ENCODE results near the gene TMEM164. TPM values are rescaled to one million over a fixed set of nuclear protein-coding genes. Genes with fewer than 3 reads are reported as not detected.

Gene TMEM164
- total and polyA plus RNA-seq, 2 of the 4 experiments (the other 2 are of a cell fraction): 6.3 to 7.1 TPM

DNA sequence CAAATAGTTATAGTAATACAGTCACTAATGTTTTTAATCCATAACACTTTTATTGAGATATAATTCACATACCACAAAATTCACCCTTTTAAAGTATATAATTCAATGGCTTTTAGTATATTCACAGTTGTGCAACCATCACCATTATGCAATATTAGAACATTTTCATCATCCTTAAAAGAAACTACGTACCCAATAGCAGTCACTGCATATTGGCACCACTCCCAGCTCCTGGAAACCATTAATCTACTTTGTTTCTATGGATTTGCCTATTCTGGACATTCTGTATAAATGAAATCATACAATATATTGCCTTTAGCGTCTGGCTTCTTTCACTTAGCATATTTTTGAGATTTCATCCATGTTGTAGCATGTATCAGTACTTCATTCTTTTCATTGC, 215.7 kb downstream of the TMEM164 start:
- no peak overlapping the region for H3K18ac ChIP-seq (ENCODE audit: low read depth, low read length)
- no peak overlapping the region for H2AK9ac ChIP-seq (replicated peaks; ENCODE audit: low read depth, low read length, poor library complexity)
- WGBS, 2 experiments (ENCODE audit: extremely low coverage in 2 of 2, insufficient read length in 1 of 2): no CpG with 5 or more reads among the region's 2 CpGs
- H4K8ac ChIP-seq (ENCODE audit: low read depth in 2 of 2, low read length in 2 of 2): no peak overlapping the region
- ATAC-seq (ENCODE audit: low read depth): no peak
- dilution Hi-C loops (cut with HindIII; ENCODE audit: low sequenced_read_pairs, unreplicated experiment): no loop called here
- H3K9ac ChIP-seq (ENCODE audit: low read depth, low read length): no peak overlapping the region
- no peak overlapping the region for H3K4ac ChIP-seq (ENCODE audit: low read depth, low read length)
- CTCF ChIA-PET: no interaction called here
- TF ChIP-seq RFX5 (IDR thresholded peaks at IDR 0.05; ENCODE audit: low read depth, low read length) (no peak), CEBPB (IDR thresholded peaks at IDR 0.05; ENCODE audit: low read depth, low read length) (peak; percentile 78)
- no peaks in the 10 kb centered on the region for H3K9me1 ChIP-seq (ENCODE audit: insufficient read depth, low read length)
- H3K36me3 ChIP-seq (ENCODE audit: control insufficient read depth, insufficient read depth, low read length): no peaks in the 10 kb centered on the region
- H3K79me1 ChIP-seq (ENCODE audit: low read depth in 1 of 2, low read length in 2 of 2): peaks cover 4 to 6% of the 10 kb centered on the region in 2 experiments; a peak in 3 of 4 replicates
- H3K9me3 ChIP-seq (ENCODE audit: control insufficient read depth, insufficient read depth, low read length): no peaks in the 10 kb centered on the region
- no peak overlapping the region for H3K4me3 ChIP-seq (ENCODE audit: insufficient read depth, low read depth, low read length)
- no peak overlapping the region for H2BK20ac ChIP-seq (ENCODE audit: low read depth, low read length)
- BruUV-seq (replicated peaks): no TSS peak
- intact Hi-C loops (cut with micrococcal nuclease): no loop called here
- H3K4me2 ChIP-seq (ENCODE audit: low read depth, low read length): no peak overlapping the region
- no peak overlapping the region for H3K14ac ChIP-seq (replicated peaks; ENCODE audit: low read depth, low read length)
- H2BK15ac ChIP-seq (ENCODE audit: low read depth, low read length): no peak overlapping the region
- no peak overlapping the region for H3K27ac ChIP-seq (ENCODE audit: insufficient read depth, low read length)
- H4K91ac ChIP-seq (ENCODE audit: insufficient read depth, low read depth, low read length): no peak overlapping the region
- no peaks in the 10 kb centered on the region for H3K4me1 ChIP-seq (ENCODE audit: control insufficient read depth, insufficient read depth, low read length)
- POLR2A ChIA-PET (ENCODE audit: unreplicated experiment): no interaction called here
- no peak overlapping the region for H3K56ac ChIP-seq (ENCODE audit: extremely low read depth, insufficient read depth, low read length)
- H2AK5ac ChIP-seq (ENCODE audit: low read depth, low read length): no peak overlapping the region
- no peak overlapping the region for H2BK120ac ChIP-seq (ENCODE audit: low read depth, low read length)
- no peak overlapping the region for H2BK5ac ChIP-seq (ENCODE audit: low read depth, low read length, poor library complexity, severe bottlenecking)
- H4K20me1 ChIP-seq (ENCODE audit: insufficient read depth, low read length): no peaks in the 10 kb centered on the region
- in situ Hi-C loops (cut with MboI; ENCODE audit: low sequenced_read_pairs): no loop called here
- no peak overlapping the region for H4K5ac ChIP-seq (ENCODE audit: low read depth, low read length)
- no peaks in the 10 kb centered on the region for H3K27me3 ChIP-seq (ENCODE audit: control insufficient read depth, insufficient read depth, low read length)
- H2AFZ ChIP-seq (replicated peaks; ENCODE audit: low read length, poor library complexity): no peak overlapping the region
- peak; percentile 67 for DNase-seq
- H3K23ac ChIP-seq (ENCODE audit: low read depth, low read length): no peak overlapping the region

All from IMR-90 (cell line).